Activated CD8-positive, alpha-beta memory T cell treated with anti-CD3 and anti-CD28 coated beads for 1 hour (primary cell): ENCODE data around the gene CERS5.
"Not testable (repeated sequence)": the region's sequence is repeated elsewhere in the genome, so short reads cannot be mapped to it uniquely, and the experiment has no call there.

ENCODE experiments used
- DNase-seq, 2 donors: peaks; one replicate each; pipeline ENCODE4 v3.0.0-alpha.2; 2020; ENCODE audit warnings: low read depth in 1 of 2; ENCODE audit errors: extremely low read depth in 1 of 2

CERS5 gene

GRCh38 chr12:50187084-50187900 is 20.1 kb upstream of the CERS5 start:
- DNase-seq = no peak

- DNase-seq = no peak
Measured at GRCh38 chr12:50186681-50187080, 19.5 kb upstream of the CERS5 start.

GRCh38 chr12:50185970-50186663 is 18.9 kb upstream of the CERS5 start:
- no peak for DNase-seq

GRCh38 chr12:50185301-50185895 is 18.2 kb upstream of the CERS5 start:
- DNase-seq = no peak

DNA sequence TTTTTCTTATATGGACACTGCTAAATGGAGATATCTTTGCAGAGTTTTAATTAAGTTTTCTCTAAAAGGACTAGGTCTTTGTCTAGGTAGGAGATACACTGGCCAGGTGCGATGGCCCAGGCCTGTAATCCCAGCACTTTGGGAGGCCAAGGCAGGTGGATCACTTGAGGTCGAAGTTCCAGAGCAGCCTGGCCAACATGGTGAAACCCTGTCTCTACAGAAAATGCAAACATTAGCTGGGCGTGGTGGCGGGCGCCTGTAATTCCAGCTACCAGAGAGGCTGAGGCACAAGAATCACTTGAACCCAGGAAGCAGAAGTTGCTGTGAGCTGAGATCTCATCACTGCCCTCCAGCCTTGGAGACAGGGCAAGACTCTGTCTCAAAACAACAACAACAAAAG is 17.1 kb upstream of the CERS5 start:
- DNase-seq = no peak

- DNase-seq = no peak
Measured at GRCh38 chr12:50182461-50182860, 15.3 kb upstream of the CERS5 start.

GRCh38 chr12:50181691-50182090 is 14.5 kb upstream of the CERS5 start:
- DNase-seq = no peak

GRCh38 chr12:50175716-50176026 is 8.5 kb upstream of the CERS5 start:
- no peak for DNase-seq

- DNase-seq = no peak
Measured at GRCh38 chr12:50174971-50175715, 8.0 kb upstream of the CERS5 start.

GRCh38 chr12:50166799-50167048 is 445 bp downstream of the CERS5 start:
- DNase-seq = no peak

DNA sequence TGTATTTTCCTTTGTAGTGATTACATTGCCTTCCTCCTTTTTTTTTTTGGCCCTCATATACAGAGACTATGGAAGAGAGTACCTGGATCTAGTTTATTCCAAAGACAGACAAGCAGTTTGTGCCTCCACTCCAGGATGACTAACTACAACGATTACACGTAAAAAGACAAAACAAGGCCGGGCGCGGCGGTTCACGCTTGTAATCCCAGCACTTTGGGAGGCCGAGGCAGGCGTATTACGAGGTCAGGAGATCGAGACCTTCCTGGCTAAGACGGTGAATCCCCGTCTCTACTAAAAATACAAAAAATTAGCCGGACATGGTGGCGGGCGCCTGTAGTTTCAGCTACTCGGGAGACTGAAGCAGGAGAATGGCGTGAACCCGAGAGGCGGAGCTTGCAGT is 2.2 kb downstream of the CERS5 start:
- no peak for DNase-seq

DNA sequence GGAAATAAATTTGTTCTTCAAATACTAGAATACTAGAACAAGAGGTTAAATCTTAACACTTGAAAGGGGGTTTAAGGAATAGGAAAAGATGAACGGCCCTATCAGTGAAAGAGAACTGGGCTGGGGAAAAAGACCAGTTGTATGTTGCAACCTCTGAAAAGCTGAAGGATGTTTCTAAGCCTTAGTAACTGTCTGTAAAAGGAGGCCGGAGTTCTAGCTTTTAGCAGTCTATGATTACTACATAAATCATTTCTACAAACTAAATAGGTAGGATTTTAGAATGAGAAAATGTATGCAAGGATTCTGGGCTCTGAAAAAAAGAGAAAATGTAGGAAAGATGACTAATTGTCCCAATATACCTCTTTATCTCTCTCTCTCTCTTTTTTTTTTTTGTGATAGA is 4.9 kb downstream of the CERS5 start:
- no peak for DNase-seq

GRCh38 chr12:50160643-50161042 is 6.5 kb downstream of the CERS5 start:
- DNase-seq = no peak

- DNase-seq = no peak
Measured at GRCh38 chr12:50157259-50157658, 9.9 kb downstream of the CERS5 start.

GRCh38 chr12:50156641-50157040 is 10.5 kb downstream of the CERS5 start:
- DNase-seq = no peak

- DNase-seq = not testable (repeated sequence)
Measured at GRCh38 chr12:50154947-50155346, 12.2 kb downstream of the CERS5 start.

- no peak for DNase-seq
Measured at GRCh38 chr12:50151047-50151687, 16.0 kb downstream of the CERS5 start.

DNA sequence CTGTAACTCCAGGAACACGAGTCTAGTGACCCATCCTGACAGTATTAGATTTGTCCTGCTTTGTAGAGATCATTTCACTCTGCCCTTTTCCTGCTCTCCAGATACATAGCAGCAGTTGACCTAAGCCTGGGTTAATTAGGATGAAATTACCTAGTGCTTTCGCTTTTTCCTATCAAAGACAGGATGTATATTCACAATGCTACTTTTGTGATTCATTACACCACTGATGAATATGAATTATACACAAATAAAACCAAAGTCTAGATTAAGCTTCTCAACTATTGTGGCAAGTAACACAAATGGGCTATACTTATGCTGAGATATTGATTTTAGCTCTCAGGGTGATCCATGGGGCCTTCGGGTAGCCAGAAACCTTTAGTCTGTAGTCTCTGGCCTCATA is 17.9 kb downstream of the CERS5 start:
- no peak for DNase-seq

- not testable (repeated sequence) for DNase-seq
Measured at GRCh38 chr12:50148011-50148410, 19.2 kb downstream of the CERS5 start.

- DNase-seq = no peak
Measured at GRCh38 chr12:50147281-50147680, 19.9 kb downstream of the CERS5 start.

DNA sequence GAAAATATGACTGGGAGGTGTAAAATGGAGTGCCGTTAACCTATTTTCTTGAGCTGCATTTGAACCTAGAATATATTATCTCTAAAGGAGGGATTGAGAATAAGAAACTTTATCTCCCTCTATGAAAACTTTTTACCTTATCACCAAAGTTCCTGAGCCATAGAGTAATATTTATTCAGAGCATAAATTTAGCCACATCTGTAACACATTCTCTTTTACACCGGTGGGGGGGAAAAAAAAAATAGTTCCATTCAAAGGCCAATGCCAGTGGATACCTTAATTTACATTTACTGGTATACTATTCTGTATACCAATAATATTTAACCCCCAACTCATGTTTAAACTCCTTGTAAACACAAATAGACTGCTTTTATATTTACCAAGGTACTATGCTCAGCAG is 21.7 kb downstream of the CERS5 start:
- no peak for DNase-seq
